GM21526 (cell line): ENCODE data around the gene ZIC1.

Experiments used
- ATAC-seq: cut with Tn5 transposase; IDR thresholded peaks from one replicate; pipeline ENCODE4 v1.9.1; 2021; ENCODE audit warnings: moderate library complexity; ENCODE audit not compliant: unreplicated experiment, low FRiP score

ZIC1 gene

GRCh38 chr3:147407498-147408187 is 1.5 kb upstream of the ZIC1 start:
- no peak for ATAC-seq

- ATAC-seq = no peak
Measured at GRCh38 chr3:147408188-147409100, 721 bp upstream of the ZIC1 start.

DNA sequence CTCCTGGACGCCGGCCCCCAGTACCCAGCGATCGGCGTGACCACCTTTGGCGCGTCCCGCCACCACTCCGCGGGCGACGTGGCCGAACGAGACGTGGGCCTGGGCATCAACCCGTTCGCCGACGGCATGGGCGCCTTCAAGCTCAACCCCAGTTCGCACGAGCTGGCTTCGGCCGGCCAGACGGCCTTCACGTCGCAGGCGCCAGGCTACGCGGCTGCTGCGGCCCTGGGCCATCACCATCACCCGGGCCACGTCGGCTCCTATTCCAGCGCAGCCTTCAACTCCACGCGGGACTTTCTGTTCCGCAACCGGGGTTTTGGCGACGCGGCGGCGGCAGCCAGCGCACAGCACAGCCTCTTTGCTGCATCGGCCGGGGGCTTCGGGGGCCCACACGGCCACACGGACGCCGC is 956 bp downstream of the ZIC1 start:
- ATAC-seq = no peak

DNA sequence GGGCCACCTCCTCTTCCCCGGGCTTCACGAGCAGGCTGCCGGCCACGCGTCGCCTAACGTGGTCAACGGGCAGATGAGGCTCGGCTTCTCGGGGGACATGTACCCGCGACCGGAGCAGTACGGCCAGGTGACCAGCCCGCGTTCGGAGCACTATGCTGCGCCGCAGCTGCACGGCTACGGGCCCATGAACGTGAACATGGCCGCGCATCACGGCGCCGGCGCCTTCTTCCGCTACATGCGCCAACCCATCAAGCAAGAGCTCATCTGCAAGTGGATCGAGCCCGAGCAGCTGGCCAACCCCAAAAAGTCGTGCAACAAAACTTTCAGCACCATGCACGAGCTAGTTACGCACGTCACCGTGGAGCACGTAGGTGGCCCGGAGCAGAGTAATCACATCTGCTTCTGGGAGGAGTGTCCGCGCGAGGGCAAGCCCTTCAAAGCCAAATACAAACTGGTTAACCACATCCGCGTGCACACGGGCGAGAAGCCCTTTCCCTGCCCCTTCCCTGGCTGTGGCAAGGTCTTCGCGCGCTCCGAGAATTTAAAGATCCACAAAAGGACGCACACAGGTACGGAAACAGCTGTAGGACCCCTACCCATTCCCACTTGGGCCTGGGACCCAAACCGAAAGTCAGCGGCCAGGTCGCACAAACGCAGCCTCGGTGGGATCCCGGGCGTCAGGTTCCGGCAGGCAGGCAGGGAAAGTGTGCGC is 1.5 kb downstream of the ZIC1 start:
- no peak for ATAC-seq

- no peak for ATAC-seq
Measured at GRCh38 chr3:147411238-147411814, 2.2 kb downstream of the ZIC1 start.

- ATAC-seq = no peak
Measured at GRCh38 chr3:147411815-147412241, 2.7 kb downstream of the ZIC1 start.

DNA sequence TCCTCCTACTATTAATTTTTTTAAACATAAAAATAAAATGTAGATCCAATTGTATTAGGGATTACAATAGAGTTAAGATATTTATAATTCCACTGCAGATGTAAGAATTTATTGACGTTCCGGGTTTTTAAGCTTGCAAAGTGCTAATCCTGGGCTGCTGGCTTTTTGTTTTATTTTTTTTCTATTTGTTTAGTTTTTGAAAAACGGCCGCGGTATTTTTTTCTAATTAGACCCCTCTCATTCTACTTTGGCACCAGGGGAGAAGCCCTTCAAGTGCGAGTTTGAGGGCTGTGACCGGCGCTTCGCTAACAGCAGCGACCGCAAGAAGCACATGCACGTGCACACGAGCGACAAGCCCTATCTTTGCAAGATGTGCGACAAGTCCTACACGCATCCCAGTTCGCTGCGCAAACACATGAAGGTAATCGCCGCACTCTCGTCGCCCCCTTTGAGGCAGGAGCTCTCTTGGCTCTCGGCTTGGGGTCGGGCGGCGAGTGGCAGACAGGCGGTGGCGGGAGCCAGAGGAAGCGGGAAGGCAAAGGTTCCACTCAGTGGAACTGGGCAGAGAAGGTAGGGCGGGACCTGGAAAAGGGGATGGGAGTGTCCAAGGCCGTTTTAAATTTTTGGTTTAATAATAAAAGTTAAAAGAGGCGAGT is 3.2 kb downstream of the ZIC1 start:
- no peak for ATAC-seq

- ATAC-seq = no peak
Measured at GRCh38 chr3:147412917-147413685, 3.9 kb downstream of the ZIC1 start.

- no peak for ATAC-seq
Measured at GRCh38 chr3:147413686-147414389, 4.7 kb downstream of the ZIC1 start.

GRCh38 chr3:147414390-147415138 is 5.4 kb downstream of the ZIC1 start:
- no peak for ATAC-seq

DNA sequence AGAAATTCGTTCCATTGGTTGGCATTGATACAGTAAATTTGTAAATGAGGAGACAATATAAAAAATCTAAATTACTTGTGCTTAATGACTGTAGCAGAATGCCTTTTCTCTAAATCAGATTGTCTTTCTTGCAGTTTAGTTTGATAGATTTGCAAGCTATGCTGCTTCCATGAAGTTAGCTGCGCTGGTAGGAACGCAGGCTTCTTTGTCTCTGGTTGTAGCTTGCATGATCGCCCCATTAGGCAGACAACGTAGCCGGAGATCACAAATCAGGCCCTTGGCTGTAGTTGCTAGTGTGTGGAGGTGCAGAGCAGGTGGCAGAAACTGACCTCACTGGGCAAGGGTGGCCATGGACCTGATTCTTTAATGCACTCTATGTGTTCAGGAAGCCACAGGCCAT is 6.1 kb downstream of the ZIC1 start:
- ATAC-seq = no peak

DNA sequence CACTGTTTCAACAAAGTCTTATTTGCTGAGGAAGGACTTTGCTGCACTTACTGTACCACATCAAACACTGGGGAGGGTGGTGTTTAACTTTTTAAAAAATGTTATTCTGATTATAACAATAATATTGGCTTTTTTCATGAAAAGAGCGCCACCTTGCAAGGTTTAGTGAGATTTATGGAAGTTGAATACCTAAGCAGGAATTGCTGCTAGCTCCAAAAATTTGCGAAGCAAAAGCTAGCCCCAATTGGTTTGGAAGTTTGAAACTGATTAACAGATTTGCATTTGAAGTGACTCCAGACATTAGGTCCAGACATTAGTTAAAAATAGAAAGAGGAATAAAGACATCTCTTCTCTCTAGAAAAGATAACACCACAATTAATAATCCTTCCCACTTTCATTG is 6.7 kb downstream of the ZIC1 start:
- ATAC-seq = no peak

GRCh38 chr3:147416931-147417330 is 7.8 kb downstream of the ZIC1 start:
- no peak for ATAC-seq

GRCh38 chr3:147417551-147418295 is 8.6 kb downstream of the ZIC1 start:
- ATAC-seq = no peak

GRCh38 chr3:147418371-147418781 is 9.2 kb downstream of the ZIC1 start:
- no peak for ATAC-seq

DNA sequence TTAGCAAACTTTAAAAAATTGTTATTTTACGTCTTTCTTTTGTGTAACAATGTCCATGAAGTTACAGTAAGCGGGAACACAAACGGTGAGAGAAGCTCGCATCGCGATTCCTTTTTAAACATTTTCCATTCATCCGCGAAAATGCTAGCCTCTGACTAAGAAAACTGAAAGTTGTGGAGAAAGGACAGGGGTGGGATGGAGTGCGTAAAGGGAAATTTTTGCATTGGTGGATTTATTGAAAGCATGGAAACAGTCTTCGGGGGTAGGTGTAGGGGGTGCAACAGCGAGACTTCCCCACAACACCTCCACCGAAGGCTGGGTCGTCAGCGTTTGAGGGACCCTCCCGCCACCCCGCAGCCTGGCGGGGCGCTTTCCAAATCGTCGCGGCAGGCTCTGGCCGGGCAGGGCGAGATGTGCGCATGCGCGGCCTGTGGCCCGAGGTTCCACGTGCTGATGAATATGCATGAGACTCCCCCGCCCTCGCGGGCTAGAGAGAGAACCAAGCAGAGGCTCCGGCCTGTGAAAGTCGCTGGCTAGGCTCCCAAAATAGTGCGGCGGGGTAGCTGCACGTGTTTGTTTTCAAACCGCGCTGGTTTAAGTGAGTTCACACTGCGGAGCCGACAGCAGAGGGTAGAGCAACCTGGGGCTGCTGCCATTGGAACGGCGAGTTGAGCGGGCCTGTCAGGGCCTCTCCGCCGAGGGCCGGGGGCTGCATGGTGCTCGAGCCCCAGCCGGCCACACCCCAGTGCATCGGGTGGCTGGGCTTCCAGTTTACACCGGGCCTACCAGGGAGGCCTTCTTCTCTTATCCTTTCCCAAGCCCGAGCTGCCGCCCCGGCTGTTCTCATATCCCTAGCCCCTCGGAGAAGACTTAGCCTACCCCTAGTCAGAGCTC is 9.9 kb downstream of the ZIC1 start:
- no peak for ATAC-seq
